ENCODE results near the gene CYP4V2.

Gene CYP4V2

DNA sequence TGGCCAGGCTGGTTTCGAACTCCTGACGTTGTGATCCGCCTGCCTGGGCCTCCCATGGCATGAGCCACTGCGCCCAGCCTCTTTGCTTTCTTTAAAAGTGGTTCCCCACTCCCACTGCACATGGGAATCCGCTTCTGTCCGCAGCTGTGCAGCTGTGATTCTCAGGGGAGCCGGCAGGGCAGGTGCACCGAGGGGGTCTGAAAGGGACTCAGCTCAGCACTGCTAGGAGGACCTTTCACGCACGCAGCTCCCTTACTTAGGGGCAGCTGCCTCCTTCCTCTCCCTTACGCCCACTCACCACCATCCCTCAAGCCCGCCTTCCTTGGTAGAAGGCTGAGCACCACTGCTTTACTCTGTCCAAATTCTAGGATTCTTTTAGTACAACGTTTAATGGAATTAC is 40.4 kb upstream of the CYP4V2 start:
- no peak for FAIRE-seq
- TF ChIP-seq, protein P1, sequence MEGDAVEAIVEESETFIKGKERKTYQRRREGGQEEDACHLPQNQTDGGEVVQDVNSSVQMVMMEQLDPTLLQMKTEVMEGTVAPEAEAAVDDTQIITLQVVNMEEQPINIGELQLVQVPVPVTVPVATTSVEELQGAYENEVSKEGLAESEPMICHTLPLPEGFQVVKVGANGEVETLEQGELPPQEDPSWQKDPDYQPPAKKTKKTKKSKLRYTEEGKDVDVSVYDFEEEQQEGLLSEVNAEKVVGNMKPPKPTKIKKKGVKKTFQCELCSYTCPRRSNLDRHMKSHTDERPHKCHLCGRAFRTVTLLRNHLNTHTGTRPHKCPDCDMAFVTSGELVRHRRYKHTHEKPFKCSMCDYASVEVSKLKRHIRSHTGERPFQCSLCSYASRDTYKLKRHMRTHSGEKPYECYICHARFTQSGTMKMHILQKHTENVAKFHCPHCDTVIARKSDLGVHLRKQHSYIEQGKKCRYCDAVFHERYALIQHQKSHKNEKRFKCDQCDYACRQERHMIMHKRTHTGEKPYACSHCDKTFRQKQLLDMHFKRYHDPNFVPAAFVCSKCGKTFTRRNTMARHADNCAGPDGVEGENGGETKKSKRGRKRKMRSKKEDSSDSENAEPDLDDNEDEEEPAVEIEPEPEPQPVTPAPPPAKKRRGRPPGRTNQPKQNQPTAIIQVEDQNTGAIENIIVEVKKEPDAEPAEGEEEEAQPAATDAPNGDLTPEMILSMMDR (IDR thresholded peaks at IDR 0.05; ENCODE audit: insufficient read depth, missing control alignments) = no peak
- DNase-seq (ENCODE audit: insufficient read length, low spot score) = no peak

DNA sequence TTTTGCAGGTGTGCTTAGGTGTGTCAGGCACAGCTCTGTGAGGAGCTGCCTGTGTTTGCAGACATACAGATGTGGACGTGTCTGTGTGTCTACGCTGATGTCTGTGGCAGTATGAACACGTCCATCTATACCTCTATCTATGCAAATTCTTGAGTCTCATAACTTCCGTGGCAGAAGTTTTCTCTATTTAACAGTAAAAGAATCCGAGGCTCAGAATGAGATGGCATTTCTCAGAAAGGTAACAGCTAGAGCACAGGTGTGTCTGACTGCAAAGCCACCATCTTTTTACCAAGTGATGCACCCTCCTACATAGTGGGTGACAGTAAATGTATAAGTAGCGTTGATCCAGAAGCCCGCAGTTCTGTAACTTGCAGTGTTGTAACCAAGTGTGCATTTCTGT is 39.9 kb upstream of the CYP4V2 start:
- DNase-seq (ENCODE audit: insufficient read length, low spot score) = no peak
- FAIRE-seq = no peak
- TF ChIP-seq, protein P1 (IDR thresholded peaks at IDR 0.05; ENCODE audit: insufficient read depth, missing control alignments) = no peak

DNA sequence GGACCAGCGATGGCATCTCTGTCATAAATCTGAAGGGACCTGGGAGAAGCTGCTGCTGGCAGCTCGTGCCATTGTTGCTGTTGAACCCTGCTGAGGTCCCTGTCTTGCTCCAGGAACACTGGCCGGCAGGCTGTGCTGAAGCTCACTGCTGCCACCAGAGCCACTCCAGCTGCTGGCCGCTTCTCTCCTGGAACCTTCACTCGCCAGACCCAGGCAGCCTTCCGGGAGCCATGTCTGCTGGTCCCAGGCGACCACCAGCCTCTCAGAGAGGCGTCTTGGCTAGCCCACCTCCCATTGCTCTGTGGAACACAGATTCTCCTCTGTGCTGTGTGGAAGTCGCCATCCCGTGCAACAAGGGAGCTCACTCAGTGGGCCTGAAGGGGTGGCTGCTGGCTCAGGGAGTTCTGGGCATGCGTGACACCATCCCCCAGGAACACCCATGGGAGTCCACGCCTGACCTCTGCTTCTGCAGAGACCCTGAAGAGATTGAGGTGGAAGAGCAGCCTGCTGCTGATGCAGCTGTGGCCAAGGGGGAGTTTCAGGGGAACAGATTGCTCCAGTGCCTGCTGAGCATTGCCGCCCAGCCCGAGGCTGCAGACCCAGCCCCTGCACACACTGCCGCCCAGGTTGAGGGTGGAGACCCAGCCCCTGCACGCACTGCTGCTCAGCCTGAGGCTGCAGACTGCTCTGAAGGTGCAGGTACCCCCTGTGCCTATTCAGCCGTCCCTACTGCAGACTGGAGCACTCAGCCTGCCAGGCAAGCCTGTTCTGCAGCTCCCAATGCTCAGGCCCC is 33.1 kb upstream of the CYP4V2 start:
- TF ChIP-seq, protein P1 (IDR thresholded peaks at IDR 0.05; ENCODE audit: insufficient read depth, missing control alignments) = no peak
- DNase-seq (ENCODE audit: insufficient read length, low spot score) (no peak), FAIRE-seq (no peak)

DNA sequence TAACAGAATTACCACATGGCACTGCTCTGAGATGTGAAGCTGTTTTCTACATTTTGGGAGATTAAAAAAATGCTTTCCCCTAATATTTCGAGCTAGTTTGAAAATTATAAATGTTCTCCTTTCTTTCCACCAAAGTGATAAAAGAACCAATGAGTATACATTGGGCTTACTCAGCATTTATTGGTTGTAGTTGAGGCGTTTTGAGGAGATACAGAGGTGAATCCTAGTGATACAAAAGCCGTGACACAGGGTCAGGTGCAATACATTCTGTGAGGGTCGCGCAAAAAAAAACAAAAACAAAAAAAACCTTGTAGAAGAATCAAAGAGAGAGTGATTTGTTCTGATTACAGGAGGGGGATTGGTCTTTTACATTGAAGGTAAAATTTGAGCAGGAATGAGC is 32.4 kb upstream of the CYP4V2 start:
- DNase-seq (ENCODE audit: insufficient read length, low spot score) (no peak), FAIRE-seq (no peak)
- TF ChIP-seq, protein P1 (IDR thresholded peaks at IDR 0.05; ENCODE audit: insufficient read depth, missing control alignments) = no peak

DNA sequence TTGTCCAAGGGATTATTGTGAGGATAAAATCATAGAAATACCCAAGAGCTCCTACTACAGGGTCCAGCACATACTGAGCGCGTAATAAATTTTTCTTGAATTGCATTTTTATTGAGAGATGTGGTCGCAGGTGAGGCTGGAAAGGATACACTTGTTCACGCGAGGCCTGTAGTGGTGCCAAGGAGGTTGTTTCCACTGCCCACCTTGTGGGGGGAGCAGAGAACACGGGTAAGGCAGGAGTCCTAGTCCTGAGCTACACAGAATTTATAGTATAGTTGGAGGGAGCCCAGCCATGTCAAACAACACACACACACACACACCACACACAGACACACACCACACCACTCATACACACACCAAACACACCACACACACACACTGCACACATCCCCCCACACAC is 31.8 kb upstream of the CYP4V2 start:
- FAIRE-seq (peak; percentile 72), DNase-seq (ENCODE audit: insufficient read length, low spot score) (no peak)
- TF ChIP-seq, protein P1 (IDR thresholded peaks at IDR 0.05; ENCODE audit: insufficient read depth, missing control alignments) = peak; percentile 1

DNA sequence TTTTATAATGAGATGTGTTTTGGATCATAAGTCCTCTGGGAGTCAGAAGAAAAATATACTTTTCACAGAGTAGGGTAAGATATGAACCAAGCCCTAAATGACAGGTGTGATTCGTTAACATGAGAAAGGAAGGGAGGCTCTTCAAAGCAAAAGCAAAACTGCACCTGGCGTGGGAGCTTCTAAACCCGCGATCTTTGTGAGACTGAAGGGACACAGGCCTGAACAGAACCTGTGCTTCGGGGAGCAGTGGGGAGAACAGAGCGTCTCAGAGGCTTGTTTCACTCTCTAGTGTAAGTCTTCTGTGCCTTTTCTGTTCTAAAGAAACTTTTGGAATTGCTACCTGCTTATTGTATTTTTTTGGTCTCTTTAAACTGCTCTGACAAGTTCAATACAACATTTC is 30.2 kb upstream of the CYP4V2 start:
- TF ChIP-seq, protein P1 (IDR thresholded peaks at IDR 0.05; ENCODE audit: insufficient read depth, missing control alignments) = no peak
- DNase-seq (ENCODE audit: insufficient read length, low spot score) (no peak), FAIRE-seq (no peak)

DNA sequence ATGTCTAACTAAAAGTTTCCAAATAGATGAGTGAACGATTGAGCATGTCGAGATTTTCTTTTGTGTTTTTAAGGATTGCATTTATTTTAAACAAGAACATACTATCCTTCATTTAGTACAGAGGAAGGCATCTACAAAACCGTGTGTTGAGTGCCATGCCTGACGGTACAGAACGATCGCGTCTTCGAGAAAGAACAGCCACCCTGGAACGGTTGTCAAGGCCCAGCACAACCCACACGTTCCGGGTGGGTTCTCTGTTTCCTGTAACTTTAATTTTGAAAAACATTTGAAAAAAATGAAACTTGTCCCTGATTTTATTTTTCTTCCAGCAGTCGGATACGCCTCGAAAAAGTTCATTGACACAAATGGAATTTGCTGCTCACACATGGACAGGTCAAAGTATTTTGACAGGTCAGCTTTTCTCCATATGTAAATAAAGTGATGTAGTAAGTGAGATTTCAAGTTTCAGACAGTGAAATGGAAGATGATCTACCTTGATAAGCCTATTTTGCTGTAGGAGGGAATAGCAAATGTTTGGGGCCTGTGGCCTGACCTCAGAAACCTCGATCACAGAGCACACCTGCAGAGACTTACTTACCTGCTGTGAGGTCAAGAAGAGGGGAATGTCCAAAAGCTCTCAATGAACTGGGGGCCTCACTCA is 24.4 kb upstream of the CYP4V2 start:
- TF ChIP-seq, protein P1 (IDR thresholded peaks at IDR 0.05; ENCODE audit: insufficient read depth, missing control alignments) = no peak
- FAIRE-seq (no peak), DNase-seq (ENCODE audit: insufficient read length, low spot score) (no peak)

Data from D721Med (cell line).